AG09309 (cell line): ENCODE measurements around the gene VAV2.
A peak's percentile ranks its signal among the peaks of the same experiment; 100 is the strongest.
"Not testable (repeated sequence)": the region's sequence is repeated elsewhere in the genome, so short reads cannot be mapped to it uniquely, and the experiment has no call there.

Source experiments
- DNase-seq: peaks from one replicate; pipeline ENCODE4 v3.0.0-alpha.2; 2010; ENCODE audit warnings: low read depth
- H3K4me3 ChIP-seq: 2 replicates; pipeline ENCODE4 v1.5.1; 2011; ENCODE audit warnings: mild to moderate bottlenecking, low read depth, low read length, moderate library complexity; ENCODE audit not compliant: control insufficient read depth
- TF ChIP-seq, protein P1 (sequence below): IDR thresholded peaks from 2 replicates; pipeline ENCODE4 v1.5.1; 2011; ENCODE audit warnings: mild to moderate bottlenecking, low read depth, low read length, inconsistent platforms; ENCODE audit not compliant: insufficient read depth, control insufficient read depth; ENCODE audit errors: missing control alignments

Gene VAV2

DNA sequence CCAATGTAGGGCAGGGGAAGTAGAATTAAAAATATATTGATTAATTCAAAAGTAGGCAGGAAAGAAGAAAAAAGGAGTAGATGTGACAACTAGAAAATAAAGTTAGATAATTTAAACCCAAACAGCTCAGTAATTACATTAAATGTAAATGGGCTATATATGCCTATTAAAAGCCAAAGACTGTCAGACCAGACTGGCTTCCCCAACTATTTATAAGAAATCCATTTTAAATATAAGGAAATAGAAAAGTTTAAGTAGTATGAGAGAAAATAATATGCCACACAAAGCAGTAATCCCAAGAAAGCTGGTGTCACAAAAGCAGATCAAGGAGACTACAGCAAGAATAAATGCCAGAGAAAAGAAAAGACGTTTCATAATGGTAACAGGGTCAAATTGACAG, 225.1 kb downstream of the VAV2 start:
- H3K4me3 ChIP-seq, result no peak overlapping the region
- DNase-seq, result no peak
- TF ChIP-seq, protein P1, sequence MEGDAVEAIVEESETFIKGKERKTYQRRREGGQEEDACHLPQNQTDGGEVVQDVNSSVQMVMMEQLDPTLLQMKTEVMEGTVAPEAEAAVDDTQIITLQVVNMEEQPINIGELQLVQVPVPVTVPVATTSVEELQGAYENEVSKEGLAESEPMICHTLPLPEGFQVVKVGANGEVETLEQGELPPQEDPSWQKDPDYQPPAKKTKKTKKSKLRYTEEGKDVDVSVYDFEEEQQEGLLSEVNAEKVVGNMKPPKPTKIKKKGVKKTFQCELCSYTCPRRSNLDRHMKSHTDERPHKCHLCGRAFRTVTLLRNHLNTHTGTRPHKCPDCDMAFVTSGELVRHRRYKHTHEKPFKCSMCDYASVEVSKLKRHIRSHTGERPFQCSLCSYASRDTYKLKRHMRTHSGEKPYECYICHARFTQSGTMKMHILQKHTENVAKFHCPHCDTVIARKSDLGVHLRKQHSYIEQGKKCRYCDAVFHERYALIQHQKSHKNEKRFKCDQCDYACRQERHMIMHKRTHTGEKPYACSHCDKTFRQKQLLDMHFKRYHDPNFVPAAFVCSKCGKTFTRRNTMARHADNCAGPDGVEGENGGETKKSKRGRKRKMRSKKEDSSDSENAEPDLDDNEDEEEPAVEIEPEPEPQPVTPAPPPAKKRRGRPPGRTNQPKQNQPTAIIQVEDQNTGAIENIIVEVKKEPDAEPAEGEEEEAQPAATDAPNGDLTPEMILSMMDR, result no peak

DNA sequence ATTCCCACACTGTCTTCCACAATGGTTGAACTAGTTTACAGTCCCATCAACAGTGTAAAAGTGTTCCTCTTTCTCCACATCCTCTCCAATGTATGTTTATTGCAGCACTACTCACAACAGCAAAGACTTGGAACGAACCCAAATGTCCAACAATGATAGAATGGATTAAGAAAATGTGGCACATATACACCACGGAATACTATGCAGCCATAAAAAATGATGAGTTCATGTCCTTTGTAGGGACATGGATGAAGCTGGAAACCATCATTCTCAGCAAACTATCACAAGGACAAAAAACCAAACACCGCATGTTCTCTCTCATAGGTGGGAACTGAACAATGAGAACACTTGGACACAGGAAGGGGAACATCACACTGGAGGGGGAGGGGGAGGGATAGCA, 225.9 kb downstream of the VAV2 start:
- not testable (repeated sequence) for H3K4me3 ChIP-seq

DNA sequence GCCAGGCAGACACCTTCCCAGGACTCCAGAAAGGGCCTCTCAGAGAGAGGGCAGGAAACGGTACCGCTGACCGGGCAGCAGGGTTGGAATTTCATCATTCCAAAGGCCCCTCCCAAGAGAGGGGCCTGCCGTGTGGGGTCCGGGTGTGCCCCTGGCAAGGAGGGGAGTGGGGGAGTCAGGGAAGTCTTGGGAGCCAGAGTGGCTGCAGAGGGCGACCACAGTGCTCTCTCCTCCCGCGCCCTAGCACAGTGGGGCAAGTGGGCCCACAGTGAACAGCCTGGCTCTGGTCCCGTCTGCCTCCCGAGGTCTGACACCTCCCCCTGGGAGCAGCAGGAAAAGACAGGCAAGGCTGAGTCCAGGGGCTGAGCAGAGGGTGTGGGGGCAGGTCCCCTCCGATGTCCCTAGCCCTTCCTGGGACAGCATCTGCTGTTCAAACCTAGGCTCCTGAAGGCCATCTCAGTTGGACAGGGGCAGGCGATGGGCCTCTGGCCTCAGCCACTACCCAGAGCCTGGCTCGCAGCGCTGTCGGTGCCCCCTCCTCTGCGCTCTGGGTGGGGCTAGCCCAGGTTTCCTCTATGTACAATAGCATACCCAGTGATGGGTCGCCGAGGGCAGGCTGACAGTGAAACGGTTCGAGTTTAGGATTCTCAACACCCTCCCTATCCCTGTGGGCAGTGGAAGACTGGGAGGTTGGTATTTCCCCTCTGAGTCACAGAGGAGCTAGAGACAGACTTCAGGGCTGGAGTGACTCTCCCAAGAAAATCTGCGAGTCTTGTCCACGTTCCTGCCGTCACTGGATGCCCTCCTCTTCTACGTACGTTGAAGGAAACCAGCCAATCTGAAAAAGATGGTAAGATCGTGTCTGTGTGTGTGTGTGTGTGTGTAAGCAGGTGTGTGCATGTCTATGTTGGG, 228.6 kb downstream of the VAV2 start:
- H3K4me3 ChIP-seq, result no peak overlapping the region
- peak; percentile 7 for DNase-seq
- TF ChIP-seq, protein P1, result no peak

More for the DNA sequence above, 225.9 kb downstream of the VAV2 start:
- not testable (repeated sequence) for DNase-seq

DNA sequence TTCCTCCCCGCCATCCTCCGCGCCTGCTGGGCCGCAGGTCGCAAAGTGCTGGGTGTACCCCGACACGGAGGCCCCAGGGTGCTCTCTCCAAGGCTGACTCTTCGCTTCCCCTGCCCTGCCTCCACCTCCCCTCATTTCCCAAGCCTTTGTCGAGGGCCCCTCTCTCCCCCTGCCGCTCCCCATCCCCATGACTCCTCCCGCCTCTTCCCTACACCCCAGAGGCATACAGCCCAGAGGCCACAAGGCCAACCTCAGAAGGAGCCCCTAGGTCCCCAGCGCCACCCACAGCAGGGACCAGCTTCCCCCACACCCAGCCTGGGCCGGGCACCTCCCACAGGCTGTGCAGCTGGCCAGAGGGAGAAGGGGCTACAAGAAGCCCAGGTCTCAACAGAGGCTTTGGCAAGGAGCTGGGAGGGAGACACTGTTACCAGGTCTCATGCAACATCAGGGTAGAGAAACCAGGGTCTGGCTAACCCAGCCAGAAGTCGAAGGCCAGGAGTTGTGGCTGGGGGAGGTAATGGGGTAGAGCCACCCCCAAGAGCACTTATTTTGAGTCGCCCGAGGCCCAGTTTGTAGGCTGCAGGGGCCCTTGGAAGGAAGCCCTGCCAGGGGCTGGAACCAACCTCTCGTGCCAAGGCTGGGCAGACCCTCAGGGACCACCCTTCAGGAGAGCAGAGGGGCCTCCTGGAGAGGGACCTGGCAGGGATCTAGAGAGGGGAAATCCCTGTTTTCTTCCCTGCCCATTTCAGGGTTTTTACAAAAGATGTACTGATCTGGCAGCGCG, 229.4 kb downstream of the VAV2 start:
- DNase-seq, result no peak
- TF ChIP-seq, protein P1, result no peak
- H3K4me3 ChIP-seq, result no peak overlapping the region

DNA sequence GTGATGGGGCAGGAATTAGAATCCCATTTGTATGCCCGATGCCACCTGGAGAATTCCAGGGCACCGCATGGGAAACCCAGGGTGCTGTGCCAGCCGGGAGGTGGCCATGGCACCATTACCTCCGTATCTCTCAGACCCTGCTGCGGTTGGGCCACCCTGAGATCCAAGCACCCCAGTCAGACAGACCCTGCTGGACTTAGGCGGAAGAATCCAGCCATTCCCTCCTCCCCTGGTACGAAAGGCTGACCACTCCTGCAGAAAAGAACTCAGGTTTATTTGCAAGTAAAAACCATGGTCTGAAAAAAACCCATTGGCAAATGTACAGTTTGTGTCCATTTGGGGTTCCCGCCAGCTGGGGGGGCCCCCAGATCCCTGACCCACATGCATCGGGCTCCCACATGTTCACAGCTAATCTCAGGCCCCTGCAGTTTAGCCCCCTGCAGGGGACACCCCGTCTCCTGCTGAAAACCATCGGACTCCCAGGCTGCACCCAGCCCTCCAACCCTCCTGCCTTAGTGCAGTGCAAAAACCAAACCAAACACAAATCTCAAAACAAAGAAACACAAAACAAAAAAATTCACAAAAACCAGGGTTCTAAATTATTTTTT, 230.4 kb downstream of the VAV2 start:
- TF ChIP-seq, protein P1, result no peak
- no peak overlapping the region for H3K4me3 ChIP-seq
- DNase-seq, result no peak

DNA sequence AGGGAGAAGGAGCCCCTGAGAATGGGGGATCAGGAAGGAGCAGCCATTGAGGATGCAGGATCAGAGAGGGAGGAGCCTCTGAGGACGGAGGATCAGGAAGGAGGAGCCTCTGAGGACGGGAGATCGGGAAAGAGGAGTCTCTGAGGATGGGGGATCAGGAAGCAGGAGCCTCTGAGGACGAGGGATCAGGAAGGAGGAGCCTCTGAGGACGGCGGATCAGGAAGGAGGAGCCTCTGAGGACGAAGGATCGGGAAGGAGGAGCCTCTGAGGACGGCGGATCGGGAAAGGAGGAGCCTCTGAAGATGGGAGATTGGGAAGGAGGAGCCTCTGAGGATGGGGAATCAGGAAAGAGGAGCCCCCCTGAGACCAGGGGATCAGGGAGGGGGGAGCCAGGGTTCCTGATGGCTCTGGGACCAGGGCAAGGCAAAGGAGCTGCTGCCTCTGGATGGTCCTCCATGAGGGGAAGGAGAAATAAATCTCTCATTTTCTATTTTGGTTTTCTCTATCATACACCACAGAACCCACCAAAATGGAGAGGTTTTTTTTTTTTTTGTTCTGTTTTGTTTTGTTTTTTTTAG, 231.3 kb downstream of the VAV2 start:
- no peak for DNase-seq
- TF ChIP-seq, protein P1, result no peak
- no peak overlapping the region for H3K4me3 ChIP-seq
